Upper lobe of left lung (tissue), 6 donors: ENCODE measurements around the gene SRC. TPM values are rescaled to one million over a fixed set of nuclear protein-coding genes. Genes with fewer than 3 reads are reported as not detected.

Experiments
- ATAC-seq, 2 donors: fragments of 200-7000 bp; cut with Tn5 transposase; one replicate each; pipeline ENCODE4 v1.9.1; 2022; ENCODE audit warnings: mild to moderate bottlenecking in 2 of 2, moderate library complexity in 2 of 2; ENCODE audit not compliant: low FRiP score in 2 of 2
- DNase-seq, 2 donors: peaks; one replicate each; pipeline ENCODE4 v3.0.0-alpha.2; 2019 to 2020
- H3K27ac ChIP-seq, 4 donors: fragments of 200-600 bp; sonication (generic); one replicate each; pipeline ENCODE4 v1.5.1; 2016 to 2019
- H3K27me3 ChIP-seq, 4 donors: fragments of 200-600 bp; sonication (generic); one replicate each; pipeline ENCODE4 v1.5.1; 2017 to 2019
- H3K36me3 ChIP-seq, 4 donors: fragments of 200-600 bp; sonication (generic); one replicate each; pipeline ENCODE4 v1.5.1; 2016 to 2019
- H3K4me1 ChIP-seq, 4 donors: fragments of 200-600 bp; sonication (generic); one replicate each; pipeline ENCODE4 v1.5.1; 2018 to 2019
- H3K4me3 ChIP-seq, 4 donors: fragments of 200-600 bp; sonication (generic); one replicate each; pipeline ENCODE4 v1.5.1; 2017 to 2019; ENCODE audit warnings: mild to moderate bottlenecking in 2 of 4, moderate library complexity in 1 of 4
- H3K9me3 ChIP-seq, 4 donors: fragments of 200-600 bp; sonication (generic); one replicate each; pipeline ENCODE4 v1.5.1; 2018 to 2019
- CTCF ChIP-seq, 6 experiments: fragments of 450-650 bp in 4 of 6; fragments of 200-600 bp in 2 of 6; sonication (generic) in 2 of 6; IDR thresholded peaks; one replicate each; pipeline ENCODE4 v1.5.1; 2016 to 2019; ENCODE audit warnings: antibody characterized with exemption in 6 of 6
- EP300 ChIP-seq, 4 donors: sonication (generic); formaldehyde crosslinking; IDR thresholded peaks; one replicate each; pipeline ENCODE4 v1.5.1; 2017; ENCODE audit warnings: antibody characterized with exemption in 4 of 4, control low read depth in 2 of 4
- POLR2A ChIP-seq, 4 donors: fragments of 450-650 bp; IDR thresholded peaks; one replicate each; pipeline ENCODE4 v1.5.1; 2016 to 2017; ENCODE audit warnings: antibody characterized with exemption in 4 of 4, mild to moderate bottlenecking in 2 of 4
- POLR2AphosphoS5 ChIP-seq, 2 donors: sonication (generic); formaldehyde crosslinking; IDR thresholded peaks; one replicate each; pipeline ENCODE4 v1.5.1; 2017; ENCODE audit warnings: antibody characterized with exemption in 2 of 2
- whole genome bisulfite sequencing, 2 donors: methylation state at CpG; one replicate each; pipeline ENCODE4 v1.1.5; 2017 to 2018; 5-methylcytosine and 5-hydroxymethylcytosine counted together
- total RNA-seq, 6 donors: library from RNA; depleted of rRNA in 4 of 6; stranded (reverse); fragments of >200 nt in 4 of 6; gene quantifications; one replicate each; pipeline versions ENCODE4 v1.1.0 to v1.2.1, GENCODE V29; 2016 to 2021
- donor health status: DM: no; HTN: no; CAD: no; lungs with moderate emphysema.
- donor health status: DM: no; HTN: yes; CAD: no; lungs with severe emphysema.

Gene SRC
- total RNA-seq, 6 donors from 2014 or later: 31.1 to 115 (median 66.8) TPM

DNA sequence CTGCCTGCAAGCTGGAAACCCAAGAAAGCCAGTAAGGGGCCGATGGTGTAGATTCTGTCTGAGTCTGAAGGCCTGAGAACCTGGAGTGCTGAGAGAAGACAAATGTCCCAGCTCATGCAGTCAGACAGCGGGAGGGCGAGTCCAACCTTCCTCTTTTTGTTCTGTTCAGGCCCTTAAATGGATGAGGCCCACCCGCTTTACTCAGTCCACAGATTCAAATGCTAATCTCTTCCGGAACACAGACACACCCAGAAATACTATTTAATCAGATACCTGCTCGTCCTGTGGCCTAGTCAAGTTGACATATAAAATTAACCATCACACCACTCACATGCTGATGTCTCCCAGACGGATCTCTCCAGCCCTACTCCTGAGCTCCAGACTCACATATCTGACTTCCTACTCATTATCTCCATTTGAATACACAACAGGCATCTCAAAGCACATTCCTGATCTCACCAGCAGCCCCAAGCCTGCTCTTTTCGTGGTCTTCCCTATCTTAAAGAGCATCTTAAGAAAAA is 26.7 kb upstream of the SRC start:
- no peak for DNase-seq
- 75 to 83% methylated on average over 8 of the region's 8 CpGs for WGBS, 2 donors

GRCh38 chr20:37323985-37324384 is 22.0 kb upstream of the SRC start:
- Histone ChIP-seq H3K27me3 (no peaks in the 10 kb centered on the region), H3K27ac (no peak overlapping the region), H3K36me3 (peaks cover 0 to 5% (median 0%) of the 10 kb centered on the region in 4 donors), H3K4me1 (no peaks in the 10 kb centered on the region), H3K9me3 (no peaks in the 10 kb centered on the region), H3K4me3 (no peak overlapping the region)
- WGBS, 2 donors: 72 to 76% methylated on average over 2 of the region's 2 CpGs
- DNase-seq: no peak
- no peak for ATAC-seq
- TF ChIP-seq CTCF (IDR thresholded peaks at IDR 0.05) (no peak), EP300 (IDR thresholded peaks at IDR 0.05) (no peak), POLR2A (IDR thresholded peaks at IDR 0.05) (no peak), POLR2AphosphoS5 (IDR thresholded peaks at IDR 0.05) (no peak)

More for the DNA sequence above, 26.7 kb upstream of the SRC start:
- Histone ChIP-seq H3K36me3 (peaks cover 0 to 32% (median 14%) of the 10 kb centered on the region in 4 donors), H3K9me3 (no peaks in the 10 kb centered on the region), H3K4me1 (peaks cover 4 to 24% (median 15%) of the 10 kb centered on the region in 4 donors), H3K27me3 (no peaks in the 10 kb centered on the region), H3K27ac (no peak overlapping the region), H3K4me3 (no peak overlapping the region)
- no peak for ATAC-seq
- TF ChIP-seq EP300 (IDR thresholded peaks at IDR 0.05) (no peak), POLR2A (IDR thresholded peaks at IDR 0.05) (no peak), CTCF (IDR thresholded peaks at IDR 0.05) (no peak), POLR2AphosphoS5 (IDR thresholded peaks at IDR 0.05) (no peak)

DNA sequence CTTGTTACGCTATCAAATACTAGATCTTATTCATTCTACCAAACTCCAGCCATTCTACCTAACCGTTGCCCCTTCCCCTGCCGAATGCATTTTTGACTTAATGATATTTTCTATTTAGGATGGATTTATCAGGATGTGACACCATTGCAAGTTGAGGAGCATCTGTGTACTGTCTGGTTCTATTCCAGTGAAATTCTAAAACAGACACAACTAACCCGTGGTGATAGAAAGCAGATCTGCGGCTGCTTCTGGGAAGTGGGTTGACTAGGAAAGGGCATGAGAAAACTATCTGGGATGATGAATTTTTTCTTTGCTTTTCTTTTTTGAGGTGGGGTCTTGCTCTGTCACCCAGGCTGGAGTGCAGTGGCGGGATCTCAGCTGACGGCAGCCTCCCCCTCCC is 20.7 kb upstream of the SRC start:
- H3K9me3 ChIP-seq: no peaks in the 10 kb centered on the region

GRCh38 chr20:37326666-37327065 is 19.3 kb upstream of the SRC start:
- no peaks in the 10 kb centered on the region for H3K36me3 ChIP-seq
- no peaks in the 10 kb centered on the region for H3K9me3 ChIP-seq
- no peak for DNase-seq
- H3K27ac ChIP-seq: no peak overlapping the region
- H3K4me3 ChIP-seq: no peak overlapping the region
- peaks cover 0 to 4% (median 1%) of the 10 kb centered on the region in 4 donors for H3K4me1 ChIP-seq
- 81% methylated on average over 2 of the region's 2 CpGs for WGBS, 2 donors
- no peak for TF ChIP-seq EP300 (IDR thresholded peaks at IDR 0.05)
- no peaks in the 10 kb centered on the region for H3K27me3 ChIP-seq
- ATAC-seq: no peak

More for the DNA sequence above, 20.7 kb upstream of the SRC start:
- Histone ChIP-seq H3K27me3 (no peaks in the 10 kb centered on the region), H3K4me1 (no peaks in the 10 kb centered on the region), H3K27ac (no peak overlapping the region), H3K36me3 (no peaks in the 10 kb centered on the region), H3K4me3 (no peak overlapping the region)
- WGBS, 2 donors: 95% methylated on average over 7 of the region's 7 CpGs
- TF ChIP-seq CTCF (IDR thresholded peaks at IDR 0.05): no peak
- no peak for TF ChIP-seq POLR2A (IDR thresholded peaks at IDR 0.05)
- no peak for TF ChIP-seq EP300 (IDR thresholded peaks at IDR 0.05)
- no peak for ATAC-seq
- DNase-seq: no peak

- Histone ChIP-seq H3K27me3 (no peaks in the 10 kb centered on the region), H3K4me1 (peaks cover 0 to 11% (median 8%) of the 10 kb centered on the region in 4 donors), H3K27ac (peak overlapping the region in 1 of 4 donors; percentile 12), H3K36me3 (no peaks in the 10 kb centered on the region), H3K4me3 (no peak overlapping the region), H3K9me3 (no peaks in the 10 kb centered on the region)
- DNase-seq (peak in 1 of 2 donors; percentile 45), ATAC-seq (peak; percentile 54 to 85)
- 80 to 85% methylated on average over 9 to 13 of the region's 13 CpGs for WGBS, 2 donors
- TF ChIP-seq POLR2A (IDR thresholded peaks at IDR 0.05): no peak
Observed at GRCh38 chr20:37327748-37328147, 18.2 kb upstream of the SRC start.
